OCI-M1 (cell line): ENCODE results near the gene CTNNBL1.

Experiments used
- DNase-seq: peaks from one replicate; lab custom pipeline; 2025; lab: John Stamatoyannopoulos, UW

The CTNNBL1 gene

DNA sequence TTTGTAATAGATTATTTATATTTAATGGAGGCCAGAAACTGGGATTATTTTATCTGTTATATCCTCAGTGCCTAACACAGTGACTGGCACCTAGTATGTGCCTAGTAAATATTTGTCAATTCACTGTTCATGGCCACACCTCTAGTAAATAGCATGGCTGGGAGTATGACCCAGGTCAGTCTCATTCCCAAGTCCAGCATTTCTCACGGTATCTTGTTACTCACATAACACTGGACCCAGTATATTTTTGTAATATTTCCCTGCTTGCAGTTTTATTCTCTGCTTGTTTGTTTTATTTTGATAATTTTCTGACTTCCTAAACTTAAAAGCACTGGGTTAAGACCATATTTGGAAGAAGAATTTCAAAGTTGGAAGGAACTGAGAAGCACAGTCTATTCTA is 47.7 kb downstream of the CTNNBL1 start:
- DNase-seq, result no peak

DNA sequence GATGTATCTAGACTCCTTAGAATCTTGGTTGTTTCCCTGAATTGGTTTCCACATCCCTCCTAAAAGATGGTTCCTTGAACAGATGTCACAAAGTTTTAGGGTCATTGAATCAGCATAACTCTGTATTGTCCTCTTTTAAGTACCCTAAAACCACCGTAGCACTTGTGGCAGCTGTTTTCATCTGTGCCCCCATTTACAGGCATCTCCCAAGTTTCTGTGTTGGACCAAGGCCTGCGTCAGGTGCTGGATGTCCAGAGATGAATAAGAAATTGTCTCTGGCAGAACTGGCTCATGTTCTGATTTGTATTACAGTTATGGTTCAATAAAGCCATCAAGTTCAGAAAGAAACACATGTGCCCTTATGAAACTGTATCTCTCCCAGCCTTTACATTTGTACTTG is 48.3 kb downstream of the CTNNBL1 start:
- DNase-seq, result no peak

DNA sequence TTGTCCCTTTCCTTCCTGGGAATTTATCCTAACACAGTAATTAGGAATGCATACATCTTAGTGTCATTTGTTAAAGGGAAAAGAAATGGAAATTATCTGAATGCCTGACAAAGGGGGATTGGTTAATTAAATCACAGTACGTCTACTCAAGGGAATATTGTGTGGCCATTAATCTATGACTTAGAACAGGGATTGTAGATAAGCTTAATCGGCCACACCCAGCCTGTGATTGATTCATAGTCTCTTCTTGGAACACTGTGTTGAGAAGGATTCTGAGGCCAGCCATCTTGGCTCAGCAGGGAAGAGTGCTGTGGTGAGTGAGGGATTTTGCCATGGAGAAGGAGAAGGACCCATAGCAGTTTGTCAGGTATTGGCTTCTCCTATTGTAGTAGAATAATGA is 50.5 kb downstream of the CTNNBL1 start:
- DNase-seq, result no peak

DNA sequence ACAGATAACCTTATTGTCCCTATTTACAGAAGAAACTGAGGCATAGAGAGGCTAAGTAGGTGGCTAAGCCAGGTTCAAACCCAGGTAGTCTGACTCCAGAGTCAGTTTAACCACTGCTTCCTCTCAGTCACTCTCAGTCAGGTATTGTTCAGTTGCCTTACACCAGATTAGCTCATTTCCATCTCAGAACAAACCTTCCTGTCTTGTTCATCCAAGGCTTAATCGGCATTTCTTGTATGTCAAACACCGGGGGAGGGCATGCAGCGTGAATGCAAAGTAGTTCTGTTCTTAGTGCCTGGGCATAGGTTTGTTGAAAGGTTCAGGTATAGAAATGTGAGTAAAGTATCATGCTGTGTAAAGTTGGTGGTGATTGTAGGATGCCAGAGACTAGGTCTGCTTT is 51.7 kb downstream of the CTNNBL1 start:
- no peak for DNase-seq

DNA sequence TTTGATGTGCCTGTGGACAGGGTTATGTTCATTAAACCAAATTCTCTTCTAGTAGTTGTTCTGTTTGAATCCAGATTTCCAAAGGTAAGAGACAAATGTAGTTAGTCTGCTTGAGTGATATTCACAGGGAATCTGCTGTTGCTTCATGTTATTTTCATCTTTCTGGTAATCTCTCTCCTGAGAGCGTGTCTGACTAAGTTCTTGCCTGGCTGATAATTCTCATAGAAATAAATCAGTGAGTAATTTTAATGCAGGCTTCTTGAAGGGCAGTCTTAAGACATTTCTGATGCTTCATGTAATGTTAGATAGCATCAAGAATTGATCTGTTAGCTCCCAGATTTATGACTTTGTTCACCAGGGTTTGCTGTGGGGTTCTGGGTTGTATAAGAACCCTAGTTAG is 54.2 kb downstream of the CTNNBL1 start:
- no peak for DNase-seq

DNA sequence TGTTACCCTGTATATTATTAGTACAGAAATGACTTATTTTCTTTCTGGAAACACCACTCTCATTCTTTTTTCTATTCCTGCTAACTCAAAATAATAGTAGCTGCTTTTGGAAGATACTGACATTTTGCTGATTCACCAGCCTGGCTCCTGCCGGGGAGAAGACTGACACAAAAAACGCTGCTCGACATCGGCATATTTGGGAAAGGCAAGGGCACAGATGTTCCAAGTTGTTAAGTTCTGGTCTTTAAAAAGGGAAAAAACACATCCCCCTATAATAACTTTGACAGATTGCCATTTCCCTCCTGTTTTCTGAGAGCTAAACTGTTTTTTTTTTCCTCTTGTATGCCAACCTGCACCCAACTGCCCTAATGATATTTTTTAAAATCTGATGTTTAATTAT is 55.4 kb downstream of the CTNNBL1 start:
- no peak for DNase-seq

DNA sequence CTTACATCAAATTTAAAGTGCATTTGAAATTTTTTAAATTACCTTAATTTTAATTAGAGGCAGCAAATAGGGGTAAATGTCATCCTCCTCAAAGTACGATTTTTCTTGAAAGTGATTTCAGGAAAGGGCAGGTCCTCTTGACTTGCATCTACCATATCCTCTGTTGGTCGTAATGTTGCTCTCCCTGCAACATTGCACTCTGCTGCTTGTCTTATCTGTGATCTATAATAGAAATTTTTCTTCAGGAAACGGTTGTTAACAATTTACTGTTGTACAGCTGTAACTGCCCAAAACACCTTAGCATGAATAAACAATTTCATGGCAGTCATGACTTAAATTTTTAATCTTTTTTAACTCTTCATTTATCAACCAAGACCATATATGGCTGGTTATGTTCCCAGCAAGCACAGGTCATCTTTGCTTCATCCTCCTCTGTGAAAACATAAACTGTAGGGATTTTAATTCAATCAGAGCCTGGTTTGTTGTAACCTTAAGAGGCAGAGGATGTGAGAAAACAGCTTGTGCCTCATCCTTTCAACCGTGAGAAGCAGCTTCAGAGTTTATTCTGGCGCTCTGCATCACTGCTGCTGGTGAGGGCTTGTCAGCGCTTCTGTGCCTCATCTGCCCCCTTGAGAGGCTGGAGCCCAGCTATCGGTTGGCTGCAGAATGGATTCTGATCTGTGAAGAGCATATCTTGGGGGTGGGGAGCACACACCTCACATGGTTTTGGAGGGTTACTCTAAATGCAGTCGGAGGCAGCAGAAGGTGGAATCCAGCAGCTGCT is 56.0 kb downstream of the CTNNBL1 start:
- no peak for DNase-seq

DNA sequence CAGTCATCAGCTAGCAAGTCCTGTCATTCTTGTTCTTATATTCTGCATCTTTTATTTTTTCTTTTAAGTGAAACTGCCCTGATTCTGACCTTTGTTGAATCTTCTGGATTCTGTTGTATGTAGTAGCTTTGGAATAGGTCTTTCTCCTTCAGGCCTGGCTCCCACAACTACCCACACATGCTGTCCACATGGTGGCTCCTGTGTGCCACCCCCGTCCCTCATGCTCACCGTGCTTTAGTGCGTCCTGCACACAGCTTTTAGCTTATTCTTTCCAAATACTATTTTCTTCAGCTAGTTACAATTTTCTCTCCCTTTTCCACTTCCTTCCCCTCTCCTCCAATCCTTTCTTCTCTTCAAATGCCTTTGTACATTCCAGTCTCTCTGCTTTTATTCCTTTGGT is 61.8 kb downstream of the CTNNBL1 start:
- no peak for DNase-seq

DNA sequence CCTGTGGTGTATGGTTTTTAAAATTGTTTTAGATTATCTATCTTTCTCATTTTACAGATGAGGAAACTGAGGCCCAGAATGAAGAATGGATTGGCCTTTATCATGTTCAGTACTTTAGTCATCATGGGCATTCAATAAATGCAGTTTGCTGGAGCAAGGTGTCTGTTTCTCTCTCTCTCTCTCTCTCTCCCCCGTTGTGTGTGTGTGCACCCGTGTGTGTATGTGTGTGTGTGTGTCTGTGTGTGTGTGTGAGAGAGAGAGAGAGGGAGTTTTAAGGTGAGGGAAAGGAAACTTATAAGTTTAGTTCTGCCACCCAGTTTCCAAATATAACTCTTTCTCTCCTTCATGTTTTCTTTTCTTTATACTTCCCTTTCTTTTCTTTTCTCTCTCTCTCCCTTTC is 62.4 kb downstream of the CTNNBL1 start:
- no peak for DNase-seq

DNA sequence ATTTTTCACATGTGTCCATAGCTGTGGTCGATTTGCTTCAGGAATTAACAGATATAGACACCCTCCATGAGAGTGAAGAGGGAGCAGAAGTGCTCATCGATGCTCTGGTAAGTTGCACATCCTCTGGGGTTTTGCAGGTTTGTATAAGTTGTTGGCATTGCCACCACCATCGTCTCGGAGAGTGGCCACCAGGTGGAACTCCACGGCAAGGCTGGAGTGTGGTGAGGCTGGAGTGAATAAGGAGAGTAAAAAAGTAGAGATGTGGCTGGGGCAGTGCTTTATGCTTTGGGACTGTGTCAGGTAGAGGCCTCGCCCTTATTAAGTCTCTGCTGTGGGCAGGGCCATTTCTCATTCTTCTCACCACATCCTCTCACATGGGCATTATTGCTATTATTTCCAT is 63.7 kb downstream of the CTNNBL1 start:
- no peak for DNase-seq

DNA sequence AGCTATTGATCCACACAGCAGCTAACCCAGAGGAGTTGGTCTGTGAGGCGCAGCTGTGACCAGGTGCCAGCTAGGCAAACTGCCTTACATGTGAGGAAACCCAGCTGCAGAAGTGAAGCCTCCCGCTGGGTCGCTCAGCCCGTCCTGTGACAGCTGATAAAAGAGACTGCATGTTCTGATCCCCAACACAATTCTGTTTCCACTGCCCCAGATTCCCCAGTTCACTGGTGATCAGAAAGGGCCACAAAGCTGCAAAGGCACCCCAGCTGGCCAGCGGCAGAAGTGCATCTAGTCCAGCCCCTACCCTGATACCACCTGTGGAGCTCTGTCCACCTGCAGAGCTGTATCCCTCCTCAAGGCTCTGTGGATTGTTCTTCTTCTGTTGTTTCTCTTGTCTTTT is 64.5 kb downstream of the CTNNBL1 start:
- DNase-seq, result no peak

DNA sequence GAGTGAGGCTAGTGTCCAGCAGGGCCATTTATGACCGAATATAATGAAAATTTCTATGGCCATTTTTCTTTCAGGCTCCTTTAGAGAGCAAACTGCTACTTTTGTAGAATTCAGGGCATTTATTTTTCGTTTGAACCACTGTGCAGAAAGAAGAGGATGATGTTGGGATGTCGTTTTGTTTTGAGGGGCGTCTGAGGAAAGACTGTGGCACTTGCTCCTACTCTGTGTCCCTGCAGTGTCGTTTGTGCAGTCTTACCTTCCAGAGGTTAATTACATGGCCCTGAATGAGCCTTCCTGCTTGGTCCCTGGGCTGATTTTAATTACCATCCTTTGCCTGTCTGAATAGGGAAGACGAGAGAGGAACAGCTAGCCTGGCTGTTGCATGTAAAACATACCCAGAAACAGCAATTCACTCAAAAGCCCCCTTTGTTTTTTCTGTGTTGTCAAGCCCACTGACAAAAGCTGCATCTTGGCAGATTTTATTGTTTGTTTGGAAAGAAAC is 65.3 kb downstream of the CTNNBL1 start:
- no peak for DNase-seq

DNA sequence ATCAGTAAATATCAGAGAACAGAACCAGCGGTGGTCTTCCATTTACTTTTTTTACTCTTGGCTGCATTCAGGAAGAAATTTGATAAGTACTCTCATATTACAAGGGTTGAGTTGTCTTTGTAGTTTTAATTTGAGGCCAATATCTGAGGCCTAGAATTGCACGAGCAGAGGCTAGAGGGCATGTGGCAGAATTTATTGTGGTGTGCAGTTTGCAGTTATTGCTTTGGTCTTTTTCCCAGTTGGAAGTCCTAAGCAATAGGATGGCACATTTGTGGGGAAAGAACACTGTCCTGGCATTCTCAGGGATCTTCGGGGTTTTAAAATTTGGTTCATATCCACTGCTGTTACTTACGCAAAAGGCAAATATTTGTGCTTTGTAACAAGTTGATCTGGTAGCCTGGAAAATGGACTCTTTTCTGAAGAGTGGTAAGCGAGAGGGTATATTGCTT is 66.0 kb downstream of the CTNNBL1 start:
- DNase-seq, result no peak

DNA sequence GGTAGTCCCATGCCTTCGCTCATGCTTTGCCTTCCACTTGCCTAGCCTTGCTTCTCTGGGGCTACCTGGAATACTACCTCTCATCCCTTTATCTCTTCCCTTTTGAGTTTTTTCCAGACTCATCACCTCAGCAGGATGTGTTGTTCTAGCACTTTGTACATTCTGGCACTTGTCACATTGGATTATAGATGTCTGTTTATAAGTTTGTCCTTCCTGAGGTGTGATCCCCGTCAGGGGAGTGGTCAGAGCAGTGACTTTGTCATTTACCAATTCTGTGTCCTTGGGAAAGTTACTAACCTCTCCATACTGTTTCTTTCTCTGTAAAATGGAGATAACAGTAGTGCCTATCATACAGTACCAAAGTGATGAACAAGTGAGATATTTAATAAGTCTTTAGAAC is 66.5 kb downstream of the CTNNBL1 start:
- DNase-seq, result no peak

DNA sequence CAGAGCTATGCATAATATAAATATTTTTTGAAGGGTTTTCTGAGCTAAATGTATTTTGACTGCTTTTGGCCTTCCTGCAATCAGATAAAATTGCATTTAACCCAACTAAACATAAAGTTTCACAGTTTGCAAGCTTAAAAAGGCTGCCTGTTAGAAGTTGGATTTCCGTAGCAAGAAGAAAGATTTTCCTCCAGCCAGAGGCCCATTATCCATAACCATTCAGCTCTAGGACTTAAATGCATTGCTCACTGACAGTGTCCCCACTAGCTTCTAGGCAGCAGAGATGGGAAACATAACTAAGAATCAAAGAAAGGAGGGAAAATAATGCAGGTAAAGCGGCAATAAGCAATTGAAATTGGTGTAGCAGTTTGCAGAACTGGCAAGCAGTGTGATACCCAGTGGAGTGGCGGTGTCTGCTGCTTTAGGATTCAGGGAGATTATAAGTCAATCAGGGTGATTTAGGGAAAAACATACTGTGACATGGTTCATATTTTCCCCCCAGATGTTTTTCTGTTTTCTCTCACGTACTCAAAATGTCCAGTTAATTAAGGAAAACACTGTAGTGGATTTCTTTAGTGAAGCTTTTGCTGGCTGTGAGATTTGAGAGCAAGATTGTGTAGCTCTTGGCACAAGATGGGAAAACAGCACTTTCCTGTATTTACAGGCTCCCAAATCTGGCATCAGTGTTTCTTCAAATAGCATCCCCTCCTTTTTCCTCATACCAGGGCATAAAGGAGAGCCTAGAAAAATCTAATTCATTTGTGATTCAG is 69.1 kb downstream of the CTNNBL1 start:
- DNase-seq, result no peak

DNA sequence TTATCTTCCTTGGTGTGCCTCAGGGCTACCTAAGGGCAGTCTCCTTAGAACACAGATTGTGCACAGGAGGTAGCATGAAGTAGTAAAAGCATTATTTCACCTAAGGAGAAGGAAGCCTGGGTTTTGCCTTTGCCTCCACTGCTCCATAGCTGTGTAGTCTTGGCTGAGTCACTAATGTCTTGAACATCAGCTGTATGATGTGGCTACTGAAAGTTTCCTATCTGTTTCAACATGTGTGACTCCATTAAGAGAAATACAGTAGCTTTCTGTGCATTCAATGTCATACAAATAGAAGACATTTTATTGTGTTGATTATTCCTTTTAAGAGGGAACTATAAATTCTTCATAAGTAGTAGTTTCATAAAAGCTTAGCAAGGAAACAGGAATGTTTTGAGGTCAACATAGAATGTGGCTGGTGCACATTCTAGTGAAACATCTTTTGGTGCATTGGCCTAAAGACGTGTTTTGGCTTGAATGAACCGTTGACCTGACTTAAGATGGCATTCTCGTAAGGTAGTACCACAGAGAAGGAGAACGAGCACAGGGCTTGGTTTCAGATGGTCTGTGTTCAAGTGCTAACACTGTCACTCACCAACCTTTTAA is 70.6 kb downstream of the CTNNBL1 start:
- no peak for DNase-seq

DNA sequence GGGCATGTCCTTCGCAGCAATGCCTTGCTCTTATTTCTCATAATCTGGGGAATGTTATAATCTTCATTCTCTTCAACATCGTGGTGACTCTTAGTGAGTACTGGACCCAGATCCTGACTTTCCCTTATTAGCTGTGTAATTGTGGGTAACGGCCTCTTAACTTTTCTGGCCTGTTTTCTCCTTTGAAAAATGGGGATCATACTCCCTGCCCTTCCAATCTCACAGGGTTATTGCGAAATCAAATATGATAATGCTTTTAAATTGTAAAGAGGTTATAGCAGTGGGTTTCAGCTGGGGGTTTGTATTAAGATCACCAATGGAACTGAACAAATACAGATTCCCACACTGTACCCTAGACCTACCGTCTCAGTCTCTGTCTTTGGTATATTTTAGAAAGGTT is 77.1 kb downstream of the CTNNBL1 start:
- no peak for DNase-seq

DNA sequence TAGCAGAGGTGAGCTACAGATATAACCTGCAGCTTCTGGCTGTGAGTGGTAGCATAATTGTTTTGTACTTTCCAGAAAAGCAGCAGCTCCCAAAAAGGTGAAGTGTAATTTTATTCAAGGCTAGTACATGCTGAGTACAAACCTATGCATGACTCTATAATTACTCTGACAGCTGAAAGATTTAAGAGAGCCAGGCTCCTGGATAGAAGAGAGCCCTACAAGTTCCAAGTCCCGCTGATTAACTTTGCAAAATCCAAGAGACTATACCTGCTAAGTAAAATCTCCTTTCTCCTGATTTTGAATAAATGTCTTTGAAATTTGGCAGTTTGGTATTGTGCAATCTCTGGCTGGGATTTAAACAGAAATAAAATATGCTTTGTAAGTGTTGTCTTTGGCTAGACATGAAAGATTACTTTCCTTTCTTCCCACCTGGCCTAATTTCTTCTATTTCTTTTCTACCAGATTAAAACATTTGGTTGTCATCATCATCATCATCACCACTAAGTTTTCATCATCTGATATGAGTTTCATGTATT is 79.5 kb downstream of the CTNNBL1 start:
- no peak for DNase-seq

DNA sequence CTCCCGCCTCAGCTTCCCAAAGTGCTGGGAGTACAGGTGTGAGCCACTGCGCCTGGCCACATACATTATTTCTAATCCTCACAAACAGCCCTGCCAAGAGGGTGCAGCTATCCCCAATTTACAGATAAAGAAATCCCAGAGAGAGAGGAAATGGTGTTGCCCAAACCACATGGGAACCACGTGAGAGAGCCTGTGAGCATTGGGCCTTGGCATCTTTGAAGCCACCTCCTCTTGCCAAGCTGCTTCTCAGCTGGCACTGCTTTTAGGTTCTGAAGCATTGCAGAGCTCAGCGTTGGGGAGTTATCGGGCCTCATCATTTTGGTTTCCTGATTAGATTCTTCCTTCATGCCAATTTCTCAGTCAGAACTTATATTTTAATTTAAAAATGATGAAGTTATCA is 80.3 kb downstream of the CTNNBL1 start:
- DNase-seq, result no peak

DNA sequence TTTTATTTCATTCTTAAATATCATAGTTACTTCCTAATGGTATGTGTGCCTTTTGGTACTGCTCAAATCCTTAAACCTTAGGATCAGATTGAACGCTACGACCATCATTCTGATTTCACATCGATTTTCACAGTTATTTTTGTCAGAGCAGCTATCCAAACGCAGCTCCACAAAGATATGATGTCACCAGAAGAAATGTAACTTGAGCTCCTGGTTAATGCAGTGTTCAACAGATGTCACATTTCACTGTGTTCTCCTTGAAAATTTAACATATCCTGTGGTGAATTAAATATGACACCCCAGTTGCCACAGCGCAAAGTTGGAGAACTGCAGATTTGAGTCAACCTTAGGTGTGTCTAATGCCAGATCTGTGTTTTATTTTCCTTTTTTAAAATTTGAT is 81.4 kb downstream of the CTNNBL1 start:
- no peak for DNase-seq

DNA sequence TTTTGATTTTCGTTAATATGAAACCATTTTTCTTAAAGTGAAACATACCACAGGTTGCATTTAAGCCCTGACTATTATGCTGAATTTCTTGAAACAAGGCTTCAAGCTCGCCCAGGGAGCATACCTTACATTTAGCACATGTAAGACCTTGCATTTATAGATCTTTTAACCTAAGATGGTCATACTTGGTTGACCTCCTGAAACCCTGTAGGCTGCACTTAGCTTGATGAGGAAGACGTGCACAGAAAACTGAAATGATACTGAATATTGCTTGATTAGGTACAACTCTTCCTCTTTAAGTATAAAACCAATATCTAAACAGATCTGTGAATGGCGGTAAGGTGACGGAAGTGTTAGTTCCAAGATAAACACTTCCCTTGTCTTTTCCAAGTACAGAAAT is 82.2 kb downstream of the CTNNBL1 start:
- no peak for DNase-seq

DNA sequence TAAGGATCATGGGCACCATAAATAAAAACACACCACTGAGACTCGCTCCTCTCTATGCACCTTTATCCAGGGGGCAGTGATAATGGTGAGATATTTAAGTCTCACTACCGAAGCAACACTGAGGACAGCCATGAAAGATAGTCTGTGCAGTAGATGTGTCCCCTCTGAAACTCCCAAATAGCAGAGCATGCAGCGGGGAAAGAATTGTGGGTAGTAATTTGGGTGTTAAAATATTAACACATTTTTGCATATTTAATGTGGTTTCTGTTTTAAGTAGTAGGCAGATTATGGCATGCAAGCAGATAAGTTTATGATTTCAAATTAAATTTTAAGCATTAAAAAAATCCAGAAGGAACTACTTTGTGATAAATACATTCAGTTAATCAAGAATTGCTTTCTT is 82.7 kb downstream of the CTNNBL1 start:
- no peak for DNase-seq
